SK-N-MC (cell line): ENCODE data around the gene CPT2.

ENCODE experiments used
- EZH2 ChIP-seq: fragments of 200-600 bp; sonication (generic); IDR thresholded peaks from one replicate; pipeline ENCODE4 v1.6.1; 2017; ENCODE audit warnings: antibody characterized with exemption
- FOXP2 ChIP-seq: optimal IDR thresholded peaks from 2 replicates; pipeline ENCODE3; 2011; ENCODE audit warnings: mild to moderate bottlenecking, moderate library complexity; ENCODE audit not compliant: insufficient read depth; ENCODE audit errors: extremely low read length, control extremely low read depth
- POLR2AphosphoS5 ChIP-seq: IDR thresholded peaks from 2 replicates; pipeline ENCODE4 v1.6.1; 2012; ENCODE audit warnings: mild to moderate bottlenecking, low read depth, low read length, borderline replicate concordance

- TF ChIP-seq EZH2, result no peak
- TF ChIP-seq POLR2AphosphoS5, result no peak
- TF ChIP-seq FOXP2, result no peak
Measured at GRCh38 chr1:53180951-53181350, 15.7 kb upstream of the CPT2 start.
